ENCODE data around the gene MORN4. TPM values are rescaled to one million over a fixed set of nuclear protein-coding genes. Genes with fewer than 3 reads are reported as not detected.

MORN4 gene
- total and polyA plus RNA-seq, 11 donors: 7.2 to 31.7 (median 12.8) TPM

GRCh38 chr10:97667463-97667862 lies 34.2 kb upstream of the MORN4 start:
- WGBS, 4 donors: 89 to 94% (median 91%) methylated on average over 6 of the region's 6 CpGs
- H3K4me3 ChIP-seq: no peak overlapping the region

GRCh38 chr10:97666992-97667391 lies 33.7 kb upstream of the MORN4 start:
- 93 to 99% (median 96%) methylated on average over 7 of the region's 7 CpGs for WGBS, 4 donors
- Histone ChIP-seq H3K9me3 (no peaks in the 10 kb centered on the region), H3K27ac (no peak overlapping the region), H3K4me3 (no peak overlapping the region), H3K27me3 (no peaks in the 10 kb centered on the region), H3K36me3 (peaks cover 3 to 100% (median 91%) of the 10 kb centered on the region in 9 donors), H3K4me1 (no peaks in the 10 kb centered on the region)
- intact Hi-C loops (cut with DNase I): no loop called here
- TF ChIP-seq POLR2A (IDR thresholded peaks at IDR 0.05): no peak
- TF ChIP-seq CTCF (IDR thresholded peaks at IDR 0.05): no peak
- ATAC-seq (no peak), DNase-seq (no peak)

More at GRCh38 chr10:97667463-97667862, 34.2 kb upstream of the MORN4 start:
- TF ChIP-seq POLR2A (IDR thresholded peaks at IDR 0.05) (no peak), CTCF (IDR thresholded peaks at IDR 0.05) (no peak)
- DNase-seq (no peak), ATAC-seq (no peak)
- Histone ChIP-seq H3K4me1 (no peaks in the 10 kb centered on the region), H3K36me3 (peaks cover 3 to 99% (median 91%) of the 10 kb centered on the region in 9 donors), H3K27me3 (no peaks in the 10 kb centered on the region), H3K9me3 (no peaks in the 10 kb centered on the region), H3K27ac (no peak overlapping the region)
- intact Hi-C loops (cut with DNase I): no loop called here

- Histone ChIP-seq H3K9me3 (no peaks in the 10 kb centered on the region), H3K36me3 (peaks cover 3 to 89% (median 72%) of the 10 kb centered on the region in 9 donors), H3K4me3 (no peak overlapping the region), H3K4me1 (no peaks in the 10 kb centered on the region), H3K27ac (no peak overlapping the region), H3K27me3 (no peaks in the 10 kb centered on the region)
- 68 to 76% (median 74%) methylated on average over 1 of the region's 1 CpG for WGBS, 4 donors
- ATAC-seq: peak in 1 of 4 donors; percentile 34
- intact Hi-C loops (cut with DNase I): no loop called here
- DNase-seq: no peak
- TF ChIP-seq CTCF (IDR thresholded peaks at IDR 0.05) (no peak), POLR2A (IDR thresholded peaks at IDR 0.05) (no peak)
These were observed 31.1 kb upstream of the MORN4 start for GRCh38 chr10:97664282-97664850.

GRCh38 chr10:97659589-97659988 lies 26.3 kb upstream of the MORN4 start:
- no peaks in the 10 kb centered on the region for H3K9me3 ChIP-seq
- WGBS, 4 donors: 50 to 74% (median 63%) methylated on average over 1 of the region's 1 CpG
- TF ChIP-seq CTCF (IDR thresholded peaks at IDR 0.05): no peak
- TF ChIP-seq POLR2A (IDR thresholded peaks at IDR 0.05): no peak
- H3K36me3 ChIP-seq: peaks cover 0 to 89% (median 74%) of the 10 kb centered on the region in 9 donors
- no peak overlapping the region for H3K4me3 ChIP-seq
- no peaks in the 10 kb centered on the region for H3K4me1 ChIP-seq
- DNase-seq (no peak), ATAC-seq (no peak)
- H3K27ac ChIP-seq: no peak overlapping the region
- H3K27me3 ChIP-seq: no peaks in the 10 kb centered on the region
- intact Hi-C loops (cut with DNase I): no loop called here

All from heart left ventricle (tissue), 16 donors.